ENCODE results near the gene CLIC6.
"Not testable (repeated sequence)": the region's sequence is repeated elsewhere in the genome, so short reads cannot be mapped to it uniquely, and the experiment has no call there.

The CLIC6 gene

GRCh38 chr21:34653522-34653921 is 15.3 kb upstream of the CLIC6 start:
- DNase-seq (ENCODE audit: low read depth in 2 of 2): no peak

- no peak for DNase-seq (ENCODE audit: low read depth in 2 of 2)
These were observed 6.9 kb upstream of the CLIC6 start for GRCh38 chr21:34661848-34662247.

DNA sequence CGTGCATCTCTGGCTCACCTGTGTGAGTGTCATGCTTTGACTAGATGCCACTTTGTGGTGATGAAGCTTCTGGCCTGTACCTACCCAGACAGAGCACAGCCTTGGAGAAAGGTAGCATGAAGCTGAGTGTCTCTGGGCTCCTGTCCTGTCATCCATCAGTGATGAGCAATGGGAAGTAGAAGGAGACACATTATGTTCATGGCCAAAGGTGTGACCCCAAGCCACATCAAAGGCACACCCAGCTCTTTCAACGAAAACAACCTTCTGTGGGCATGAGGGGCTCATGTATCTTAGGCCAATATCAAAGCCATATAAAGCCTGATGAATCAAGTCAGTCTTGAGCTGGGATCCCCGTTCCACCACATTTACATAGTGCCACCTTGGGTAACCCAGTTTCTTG is 1.0 kb upstream of the CLIC6 start:
- no peak for DNase-seq (ENCODE audit: low read depth in 2 of 2)

DNA sequence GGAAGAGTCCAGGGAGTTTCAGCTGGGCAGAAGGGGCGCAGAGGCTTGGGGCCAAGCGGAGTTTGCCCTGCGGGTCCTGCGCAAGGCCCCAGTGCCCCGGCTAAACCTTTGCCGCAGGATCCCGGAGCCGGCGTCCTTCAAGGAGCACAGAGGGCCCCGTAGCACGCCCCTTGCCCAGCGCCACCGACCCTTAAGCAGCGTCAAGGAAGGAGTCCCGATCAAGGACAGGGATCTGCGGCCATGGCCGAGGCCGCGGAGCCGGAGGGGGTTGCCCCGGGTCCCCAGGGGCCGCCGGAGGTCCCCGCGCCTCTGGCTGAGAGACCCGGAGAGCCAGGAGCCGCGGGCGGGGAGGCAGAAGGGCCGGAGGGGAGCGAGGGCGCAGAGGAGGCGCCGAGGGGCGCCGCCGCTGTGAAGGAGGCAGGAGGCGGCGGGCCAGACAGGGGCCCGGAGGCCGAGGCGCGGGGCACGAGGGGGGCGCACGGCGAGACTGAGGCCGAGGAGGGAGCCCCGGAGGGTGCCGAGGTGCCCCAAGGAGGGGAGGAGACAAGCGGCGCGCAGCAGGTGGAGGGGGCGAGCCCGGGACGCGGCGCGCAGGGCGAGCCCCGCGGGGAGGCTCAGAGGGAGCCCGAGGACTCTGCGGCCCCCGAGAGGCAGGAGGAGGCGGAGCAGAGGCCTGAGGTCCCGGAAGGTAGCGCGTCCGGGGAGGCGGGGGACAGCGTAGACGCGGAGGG is 520 bp downstream of the CLIC6 start:
- DNase-seq (ENCODE audit: low read depth in 2 of 2): no peak

GRCh38 chr21:34669880-34670219 is 1.1 kb downstream of the CLIC6 start:
- DNase-seq (ENCODE audit: low read depth in 2 of 2): not testable (repeated sequence)

- DNase-seq (ENCODE audit: low read depth in 2 of 2): no peak
These were observed 1.6 kb downstream of the CLIC6 start for GRCh38 chr21:34670220-34670961.

- no peak for DNase-seq (ENCODE audit: low read depth in 2 of 2)
These were observed 2.2 kb downstream of the CLIC6 start for GRCh38 chr21:34670962-34671348.

DNA sequence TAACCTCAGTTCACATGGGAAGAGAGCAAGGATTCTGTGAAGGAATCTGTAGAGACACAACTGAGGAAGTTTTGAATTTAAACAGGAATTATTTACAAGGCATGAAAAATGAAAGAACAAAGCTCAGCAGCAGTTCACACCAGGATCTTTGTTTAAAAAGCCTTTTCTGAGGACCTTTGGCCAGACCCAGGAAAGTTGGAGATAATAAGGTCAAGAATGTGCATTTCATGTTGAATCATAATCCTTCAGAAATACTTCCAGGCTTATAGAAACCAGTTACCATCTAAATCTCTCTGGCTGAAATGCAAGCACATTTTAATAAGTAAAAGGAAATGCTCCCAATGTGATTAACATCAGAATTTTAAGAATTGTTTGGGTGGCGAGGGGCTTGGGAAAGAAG is 2.7 kb downstream of the CLIC6 start:
- DNase-seq (ENCODE audit: low read depth in 2 of 2): no peak

DNA sequence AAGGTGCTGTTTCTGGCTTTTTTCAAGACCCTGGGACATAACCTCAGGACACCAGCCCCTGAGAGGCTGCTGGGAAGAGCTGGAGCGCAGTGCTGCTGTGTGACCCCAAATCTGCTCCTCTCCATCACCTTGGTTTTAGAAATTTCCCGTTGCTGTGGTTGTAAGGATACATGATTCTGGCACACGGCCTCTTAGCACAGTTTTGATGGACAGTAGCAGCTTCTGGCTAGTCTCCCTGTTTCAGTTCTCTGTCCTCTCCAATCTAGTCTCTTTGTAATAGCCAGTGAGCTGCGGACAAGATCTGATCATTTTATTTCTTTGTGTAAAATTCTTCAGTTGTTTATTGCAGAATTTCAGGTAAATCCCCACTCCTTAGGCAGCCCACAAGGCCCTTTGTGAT is 3.1 kb downstream of the CLIC6 start:
- DNase-seq (ENCODE audit: low read depth in 2 of 2): no peak

DNA sequence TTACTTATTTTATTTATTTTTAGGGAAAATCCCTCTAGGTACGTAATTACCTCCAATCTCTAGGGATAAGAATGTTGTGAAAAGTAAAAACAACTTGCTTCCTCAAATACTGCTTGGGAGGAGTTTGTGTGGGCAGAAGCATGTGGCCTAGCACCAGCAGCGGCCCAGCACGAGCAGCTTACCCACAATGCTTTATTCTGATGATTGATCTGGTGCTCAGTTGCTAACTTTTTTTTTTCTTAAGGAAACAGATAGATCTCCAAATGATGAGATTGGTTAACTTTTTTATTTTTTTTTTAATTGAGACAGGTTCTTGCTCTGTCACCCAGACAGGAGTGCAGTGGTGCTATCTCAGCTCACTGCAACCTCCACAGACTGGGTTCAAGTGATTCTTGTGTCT is 4.2 kb downstream of the CLIC6 start:
- DNase-seq (ENCODE audit: low read depth in 2 of 2): no peak

DNA sequence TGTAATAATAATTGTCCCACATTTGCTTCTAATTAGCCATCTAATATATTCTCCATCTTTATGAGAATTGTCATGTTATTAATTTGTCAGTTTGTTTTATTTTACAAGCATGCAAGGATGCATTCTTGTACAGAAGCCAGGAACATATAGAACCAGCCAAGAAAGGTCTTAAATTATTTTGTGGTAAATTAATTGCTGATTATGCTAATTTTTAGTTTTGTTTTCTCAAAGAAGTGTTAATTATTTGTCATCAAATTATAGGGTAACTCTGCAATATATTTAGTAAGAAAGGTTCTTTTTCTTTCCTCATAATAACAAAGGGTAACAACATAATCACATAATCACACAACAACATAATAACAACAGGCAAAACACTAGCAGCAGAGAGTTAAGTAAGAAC is 5.7 kb downstream of the CLIC6 start:
- no peak for DNase-seq (ENCODE audit: low read depth in 2 of 2)

GRCh38 chr21:34675871-34676270 is 7.1 kb downstream of the CLIC6 start:
- no peak for DNase-seq (ENCODE audit: low read depth in 2 of 2)

DNA sequence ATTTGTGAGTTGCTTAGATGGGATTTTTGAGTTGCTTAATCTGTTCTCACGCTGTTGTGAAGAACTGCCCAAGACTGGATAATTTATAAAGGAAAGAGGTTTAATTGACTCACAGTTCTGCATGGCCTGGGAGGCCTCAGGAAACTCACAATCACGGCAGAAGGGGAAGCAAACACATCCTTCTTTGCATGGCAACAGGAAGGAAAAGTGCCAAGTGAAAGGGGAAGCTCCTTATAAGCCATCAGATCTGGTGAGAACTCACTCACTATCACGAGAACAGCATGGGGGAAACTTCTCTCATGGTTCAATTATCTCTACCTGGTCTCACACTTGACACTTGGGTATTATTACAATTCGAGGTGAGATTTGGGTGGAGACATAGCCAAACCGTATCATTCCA is 10.3 kb downstream of the CLIC6 start:
- DNase-seq (ENCODE audit: low read depth in 2 of 2): no peak

GRCh38 chr21:34684174-34684876 is 15.5 kb downstream of the CLIC6 start:
- no peak for DNase-seq (ENCODE audit: low read depth in 2 of 2)

- DNase-seq (ENCODE audit: low read depth in 2 of 2): no peak
These were observed 18.3 kb downstream of the CLIC6 start for GRCh38 chr21:34687065-34687464.

GRCh38 chr21:34687745-34688144 is 19.0 kb downstream of the CLIC6 start:
- DNase-seq (ENCODE audit: low read depth in 2 of 2): no peak

- no peak for DNase-seq (ENCODE audit: low read depth in 2 of 2)
These were observed 19.4 kb downstream of the CLIC6 start for GRCh38 chr21:34688145-34688544.

DNA sequence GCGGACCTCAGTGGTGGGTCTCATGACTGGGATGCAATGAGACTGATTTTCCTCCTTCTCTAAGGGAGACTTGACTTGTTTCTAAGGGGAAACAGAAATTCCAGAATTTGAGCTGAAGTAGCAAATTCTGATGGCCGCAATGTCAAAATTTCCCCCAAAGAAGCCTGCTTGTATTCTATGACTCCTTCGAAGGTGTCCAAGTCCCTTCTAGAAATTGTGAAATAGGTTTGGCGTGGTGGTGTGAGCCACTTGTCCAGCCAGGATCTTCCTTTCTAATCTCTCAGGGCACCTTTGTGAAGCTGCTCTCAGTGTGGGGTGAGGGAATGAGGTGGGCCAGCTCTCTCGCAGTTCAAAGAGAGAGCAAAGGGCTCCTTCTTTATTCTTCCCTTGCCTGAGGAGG is 19.9 kb downstream of the CLIC6 start:
- no peak for DNase-seq (ENCODE audit: low read depth in 2 of 2)

DNA sequence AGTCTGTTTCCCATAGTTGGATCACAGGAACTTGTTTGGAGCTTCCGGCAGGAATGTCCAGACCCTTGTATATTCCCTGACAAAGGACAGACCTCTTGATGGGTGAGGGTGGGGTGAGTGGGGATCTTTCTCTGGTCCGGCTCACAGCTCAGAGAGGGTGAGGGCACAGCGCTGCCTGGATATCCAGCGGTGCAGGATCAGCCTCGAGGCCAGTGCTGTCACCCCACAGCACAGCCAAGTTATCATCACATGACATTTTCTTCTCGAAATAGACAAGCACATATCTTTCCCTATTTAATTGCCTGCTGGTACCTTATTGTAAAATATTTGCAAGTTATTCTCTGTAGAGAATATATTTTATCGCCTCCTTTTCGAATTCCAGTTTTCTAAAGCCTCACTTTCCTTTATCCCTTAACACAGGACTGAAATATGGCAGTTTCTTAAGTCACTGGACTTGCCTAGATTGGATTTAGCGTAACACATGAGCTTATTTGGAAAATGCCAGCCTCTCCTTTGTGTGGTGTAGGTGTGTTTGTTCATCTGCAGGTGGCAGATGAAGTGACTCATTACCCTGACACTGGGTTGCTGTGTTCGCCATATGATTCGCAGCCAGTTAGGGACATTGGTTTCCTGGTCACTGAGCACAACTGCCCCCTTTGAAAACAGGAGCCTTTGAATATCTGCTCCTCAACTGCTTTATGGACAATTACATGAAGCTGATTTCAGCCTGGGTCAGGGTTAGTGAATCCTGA is 21.4 kb downstream of the CLIC6 start:
- no peak for DNase-seq (ENCODE audit: low read depth in 2 of 2)

DNA sequence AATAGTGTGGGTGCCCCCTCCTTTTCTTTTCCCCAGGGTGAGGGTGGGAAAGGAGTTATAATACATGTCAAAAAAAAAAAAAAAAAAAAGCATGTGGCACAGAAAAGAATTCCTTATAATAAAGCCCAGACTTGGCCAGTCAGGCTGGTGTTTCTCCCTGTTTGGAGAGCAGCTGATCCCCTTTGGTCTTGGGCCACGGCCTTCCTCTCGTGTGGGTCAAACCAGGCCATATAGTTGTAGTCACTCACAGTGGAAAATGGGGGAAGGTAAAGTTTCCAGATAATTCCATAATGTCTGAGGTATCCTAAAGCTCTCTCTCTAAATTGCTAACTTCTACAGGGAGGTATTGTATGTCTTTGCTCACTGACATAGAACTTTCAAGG is 22.0 kb downstream of the CLIC6 start:
- DNase-seq (ENCODE audit: low read depth in 2 of 2): no peak

DNA sequence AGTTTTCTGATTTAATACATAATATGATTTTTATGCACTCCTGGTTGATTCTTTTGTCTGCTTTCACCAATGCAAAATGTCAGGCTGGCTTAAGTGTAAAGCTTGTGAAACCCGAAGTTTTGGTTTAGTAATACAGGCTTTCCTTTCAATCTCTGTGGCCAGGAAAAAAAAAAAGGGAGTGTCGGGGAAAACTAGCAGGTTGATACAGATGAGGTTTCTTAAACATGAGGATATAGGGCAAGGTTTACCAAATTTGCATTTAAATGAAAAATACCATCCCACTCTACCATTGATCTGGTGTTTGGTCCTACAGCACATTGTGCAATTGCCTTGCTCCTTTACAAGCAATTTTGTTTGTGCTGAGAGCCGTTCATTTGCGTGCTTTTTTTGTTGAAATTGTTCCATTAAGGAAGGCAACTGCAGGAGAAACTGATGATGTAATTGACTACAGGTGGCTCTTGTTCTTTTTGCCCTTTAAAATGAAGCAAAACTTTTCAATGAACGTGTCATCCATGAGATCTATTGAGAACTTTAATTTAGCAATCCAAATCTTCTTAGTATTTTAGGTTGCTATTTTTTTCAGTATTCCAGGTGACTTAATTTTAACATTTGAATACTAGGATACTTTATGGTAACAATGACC is 22.7 kb downstream of the CLIC6 start:
- DNase-seq (ENCODE audit: low read depth in 2 of 2): no peak

- DNase-seq (ENCODE audit: low read depth in 2 of 2): no peak
These were observed 23.7 kb downstream of the CLIC6 start for GRCh38 chr21:34692458-34693020.
